ENCODE measurements around the gene ADGRF4.
A peak's percentile ranks its signal among the peaks of the same experiment; 100 is the strongest.

Gene ADGRF4

DNA sequence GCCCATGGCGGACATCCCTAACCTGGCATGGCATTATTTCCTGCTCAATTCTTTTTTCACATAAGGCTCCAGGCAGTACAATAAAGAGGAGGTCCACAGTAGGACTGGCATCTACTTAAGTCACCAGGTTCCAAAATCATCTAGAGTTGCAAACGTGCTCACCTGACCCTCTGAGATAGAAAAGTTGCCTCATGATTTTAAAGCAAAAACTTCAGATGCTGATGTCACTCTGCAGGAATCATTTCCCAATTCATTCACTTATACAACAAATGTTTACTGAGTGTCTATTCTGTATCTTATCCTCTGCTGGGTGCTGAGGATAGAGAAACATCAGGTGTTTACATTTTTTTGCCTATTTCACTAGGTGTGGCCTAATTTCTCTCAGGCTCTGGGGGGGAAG lies 2.2 kb downstream of the ADGRF4 start:
- TF ChIP-seq, protein P1, sequence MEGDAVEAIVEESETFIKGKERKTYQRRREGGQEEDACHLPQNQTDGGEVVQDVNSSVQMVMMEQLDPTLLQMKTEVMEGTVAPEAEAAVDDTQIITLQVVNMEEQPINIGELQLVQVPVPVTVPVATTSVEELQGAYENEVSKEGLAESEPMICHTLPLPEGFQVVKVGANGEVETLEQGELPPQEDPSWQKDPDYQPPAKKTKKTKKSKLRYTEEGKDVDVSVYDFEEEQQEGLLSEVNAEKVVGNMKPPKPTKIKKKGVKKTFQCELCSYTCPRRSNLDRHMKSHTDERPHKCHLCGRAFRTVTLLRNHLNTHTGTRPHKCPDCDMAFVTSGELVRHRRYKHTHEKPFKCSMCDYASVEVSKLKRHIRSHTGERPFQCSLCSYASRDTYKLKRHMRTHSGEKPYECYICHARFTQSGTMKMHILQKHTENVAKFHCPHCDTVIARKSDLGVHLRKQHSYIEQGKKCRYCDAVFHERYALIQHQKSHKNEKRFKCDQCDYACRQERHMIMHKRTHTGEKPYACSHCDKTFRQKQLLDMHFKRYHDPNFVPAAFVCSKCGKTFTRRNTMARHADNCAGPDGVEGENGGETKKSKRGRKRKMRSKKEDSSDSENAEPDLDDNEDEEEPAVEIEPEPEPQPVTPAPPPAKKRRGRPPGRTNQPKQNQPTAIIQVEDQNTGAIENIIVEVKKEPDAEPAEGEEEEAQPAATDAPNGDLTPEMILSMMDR (IDR thresholded peaks at IDR 0.05; ENCODE audit: insufficient read depth, low read depth, low read length, missing control alignments): no peak
- peak; percentile 73 for DNase-seq (ENCODE audit: low read depth)
- H3K4me3 ChIP-seq (ENCODE audit: low read length): peak overlapping the region; percentile 9

DNA sequence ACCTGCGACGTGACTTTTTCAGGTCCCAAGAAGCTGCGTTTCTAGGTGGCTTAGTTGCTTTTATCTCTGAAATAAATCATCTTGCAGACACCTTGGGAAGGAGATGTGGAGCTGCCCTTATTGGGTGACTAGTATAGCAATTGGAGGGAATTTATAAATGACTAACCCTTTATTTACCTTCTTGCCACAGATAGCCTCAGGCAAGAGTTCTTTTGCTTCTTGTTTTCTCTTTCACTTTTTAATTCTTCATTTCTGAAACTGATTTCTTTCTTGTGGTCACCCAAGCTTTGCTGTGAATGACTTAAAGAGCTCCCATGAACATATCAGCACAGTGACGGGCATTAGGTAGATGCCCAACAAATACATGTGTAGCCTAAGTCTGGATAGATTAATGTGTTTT lies 3.0 kb downstream of the ADGRF4 start:
- TF ChIP-seq, protein P1 (IDR thresholded peaks at IDR 0.05; ENCODE audit: insufficient read depth, low read depth, low read length, missing control alignments): no peak
- peak; percentile 92 for DNase-seq (ENCODE audit: low read depth)
- no peak overlapping the region for H3K4me3 ChIP-seq (ENCODE audit: low read length)

DNA sequence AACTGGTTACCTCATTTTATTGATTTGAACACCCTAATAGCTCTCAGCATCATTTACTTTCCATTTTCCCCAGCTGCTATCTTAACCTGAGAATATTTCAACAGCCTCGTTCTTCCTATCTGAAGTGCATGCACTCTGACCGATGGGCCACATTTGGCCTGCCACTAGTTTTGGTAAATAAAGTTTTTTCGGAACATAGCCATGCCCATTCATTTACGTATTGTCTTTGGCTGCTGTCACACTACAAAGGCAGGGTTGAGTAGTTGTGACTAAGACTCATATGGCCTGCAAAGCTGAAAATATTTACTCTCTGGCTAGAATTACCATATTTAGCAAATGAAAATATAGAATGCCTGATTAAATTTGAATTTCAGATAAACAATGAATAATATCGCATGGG lies 10.8 kb downstream of the ADGRF4 start:
- TF ChIP-seq, protein P1 (IDR thresholded peaks at IDR 0.05; ENCODE audit: insufficient read depth, low read depth, low read length, missing control alignments): no peak
- no peak for DNase-seq (ENCODE audit: low read depth)
- no peak overlapping the region for H3K4me3 ChIP-seq (ENCODE audit: low read length)

DNA sequence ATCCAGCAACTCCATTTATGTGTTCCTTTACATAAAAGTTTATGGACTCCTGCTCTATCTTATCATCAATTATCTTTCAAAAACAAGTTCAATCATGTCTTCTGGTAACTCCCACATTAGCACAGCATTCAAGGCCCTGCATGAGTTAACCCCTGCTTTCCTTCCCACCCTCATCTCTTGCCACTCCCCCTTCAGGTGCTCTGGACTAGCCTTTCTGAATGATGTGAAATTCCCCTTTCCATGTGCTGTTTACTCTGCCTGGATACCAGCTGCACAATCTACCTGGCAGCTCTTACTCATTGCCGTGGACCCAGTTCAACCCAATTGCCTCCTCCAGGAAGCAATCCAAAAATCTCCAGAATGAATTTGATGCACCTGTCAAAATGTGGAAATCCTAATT lies 11.9 kb downstream of the ADGRF4 start:
- DNase-seq (ENCODE audit: low read depth): peak; percentile 33
- H3K4me3 ChIP-seq (ENCODE audit: low read length): no peak overlapping the region
- TF ChIP-seq, protein P1 (IDR thresholded peaks at IDR 0.05; ENCODE audit: insufficient read depth, low read depth, low read length, missing control alignments): no peak

DNA sequence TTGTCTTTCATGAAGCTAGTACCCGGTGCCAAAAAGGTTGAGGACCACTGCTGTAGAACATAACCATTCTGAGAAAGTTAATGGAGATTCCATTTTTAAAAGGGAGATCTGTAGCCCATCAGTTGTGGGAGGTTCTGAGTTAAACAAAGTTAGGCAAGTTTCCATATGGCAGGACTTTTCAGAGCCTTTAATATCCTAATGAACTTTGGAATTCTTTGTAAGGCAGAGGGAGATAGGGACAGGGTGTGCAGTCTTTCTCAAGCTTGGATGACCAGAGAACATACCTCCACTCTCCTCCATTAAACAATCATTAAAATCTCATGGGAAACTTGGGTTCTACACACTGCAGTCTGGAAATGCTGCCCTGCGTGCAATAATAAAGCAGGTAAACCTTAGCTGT lies 14.8 kb downstream of the ADGRF4 start:
- DNase-seq (ENCODE audit: low read depth): no peak
- TF ChIP-seq, protein P1 (IDR thresholded peaks at IDR 0.05; ENCODE audit: insufficient read depth, low read depth, low read length, missing control alignments): no peak
- no peak overlapping the region for H3K4me3 ChIP-seq (ENCODE audit: low read length)

DNA sequence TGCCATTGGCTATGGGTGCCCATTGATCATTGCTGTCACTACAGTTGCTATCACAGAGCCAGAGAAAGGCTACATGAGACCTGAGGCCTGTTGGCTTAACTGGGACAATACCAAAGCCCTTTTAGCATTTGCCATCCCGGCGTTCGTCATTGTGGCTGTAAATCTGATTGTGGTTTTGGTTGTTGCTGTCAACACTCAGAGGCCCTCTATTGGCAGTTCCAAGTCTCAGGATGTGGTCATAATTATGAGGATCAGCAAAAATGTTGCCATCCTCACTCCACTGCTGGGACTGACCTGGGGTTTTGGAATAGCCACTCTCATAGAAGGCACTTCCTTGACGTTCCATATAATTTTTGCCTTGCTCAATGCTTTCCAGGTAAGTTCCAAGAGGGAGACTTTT lies 16.4 kb downstream of the ADGRF4 start:
- TF ChIP-seq, protein P1 (IDR thresholded peaks at IDR 0.05; ENCODE audit: insufficient read depth, low read depth, low read length, missing control alignments): no peak
- H3K4me3 ChIP-seq (ENCODE audit: low read length): no peak overlapping the region
- DNase-seq (ENCODE audit: low read depth): no peak

DNA sequence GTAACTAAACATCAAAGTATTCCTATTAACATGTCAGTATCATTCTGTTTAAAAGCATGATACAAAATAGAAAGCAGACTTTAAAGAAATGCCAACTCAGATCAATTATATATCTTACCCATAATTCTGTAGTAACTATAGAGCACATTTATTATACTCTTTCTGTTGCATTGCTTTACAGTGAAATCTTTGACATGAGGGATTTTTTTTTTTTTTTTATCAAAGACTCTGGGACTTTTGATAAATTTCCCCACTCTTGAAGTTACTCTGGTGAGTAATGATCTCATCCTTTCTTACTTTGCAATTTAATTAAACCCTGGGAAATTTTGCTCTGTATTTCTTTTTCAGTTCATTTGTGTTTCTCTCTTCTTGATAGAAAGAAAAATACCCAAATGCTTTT lies 17.4 kb downstream of the ADGRF4 start:
- DNase-seq (ENCODE audit: low read depth): no peak
- TF ChIP-seq, protein P1 (IDR thresholded peaks at IDR 0.05; ENCODE audit: insufficient read depth, low read depth, low read length, missing control alignments): no peak

More for the DNA sequence above, 17.4 kb downstream of the ADGRF4 start:
- no peak overlapping the region for H3K4me3 ChIP-seq (ENCODE audit: low read length)

Data from epithelial cell of esophagus (primary cell).